Activated CD4-positive, alpha-beta memory T cell treated with anti-CD3 and anti-CD28 coated beads, Interleukin-2, amount 10 ng/mL, durations not matched to agents 7 days and 5 days (primary cell): ENCODE results near the gene RMI1. TPM values are rescaled to one million over a fixed set of nuclear protein-coding genes. Genes with fewer than 3 reads are reported as not detected.

Experiments used
- CTCF ChIA-PET: fragments of 350-600 bp; sonication (Branson Sonifier 250); formaldehyde crosslinking; loops from one replicate; lab custom pipeline; 2021; ENCODE audit warnings: antibody characterized with exemption, inconsistent platforms; lab: Charles Lee
- POLR2A ChIA-PET: fragments of 350-600 bp; sonication (Branson Sonifier 250); formaldehyde crosslinking; loops from one replicate; lab custom pipeline; 2021; ENCODE audit warnings: antibody characterized with exemption; lab: Charles Lee
- DNase-seq: peaks from one replicate; pipeline ENCODE4 v3.0.0-alpha.2; 2020
- H3K27ac Mint-ChIP-seq: one replicate; pipeline ENCODE4 v1.8.0; 2021; ENCODE audit warnings: mild to moderate bottlenecking, mixed read lengths
- H3K27me3 Mint-ChIP-seq: one replicate; pipeline ENCODE4 v1.8.0; 2021; ENCODE audit warnings: mixed read lengths
- H3K36me3 Mint-ChIP-seq: one replicate; pipeline ENCODE4 v1.8.0; 2021; ENCODE audit warnings: low read depth, mixed read lengths
- H3K4me1 Mint-ChIP-seq: one replicate; pipeline ENCODE4 v1.8.0; 2021; ENCODE audit warnings: mixed read lengths
- H3K4me3 Mint-ChIP-seq: one replicate; pipeline ENCODE4 v1.8.0; 2021; ENCODE audit warnings: mild to moderate bottlenecking, mixed read lengths
- H3K9me3 Mint-ChIP-seq: one replicate; pipeline ENCODE4 v1.8.0; 2021; ENCODE audit warnings: mixed read lengths
- total RNA-seq, 2 experiments: library from RNA; stranded (reverse); gene quantifications; one replicate each; pipeline ENCODE4 v1.2.3, GENCODE V29; 2021

The RMI1 gene
- total RNA-seq, 2 experiments from 2014 or later, result 22.1 to 22.4 TPM

- Mint-ChIP-seq H3K27ac (no peak overlapping the region), H3K4me1 (peaks cover 24% of the 10 kb centered on the region), H3K9me3 (peaks cover 4% of the 10 kb centered on the region), H3K27me3 (no peaks in the 10 kb centered on the region), H3K36me3 (peaks cover 57% of the 10 kb centered on the region), H3K4me3 (no peak overlapping the region)
- ChIA-PET POLR2A (no interaction called here), CTCF (no interaction called here)
- DNase-seq, result no peak
These were observed 10.8 kb downstream of the RMI1 start for GRCh38 chr9:83991355-83991754.

GRCh38 chr9:83992407-83992806 is 11.8 kb downstream of the RMI1 start:
- Mint-ChIP-seq H3K36me3 (peaks cover 55% of the 10 kb centered on the region), H3K4me3 (no peak overlapping the region), H3K27me3 (no peaks in the 10 kb centered on the region), H3K9me3 (peaks cover 2% of the 10 kb centered on the region), H3K27ac (no peak overlapping the region), H3K4me1 (peaks cover 17% of the 10 kb centered on the region)
- POLR2A ChIA-PET, result interaction anchor here (1.4 kb wide), 1 partner anchor 12 kb away, joined by 5 read pairs; the partner anchor contains the start of gene HNRNPK
- CTCF ChIA-PET, result no interaction called here
- no peak for DNase-seq

- ChIA-PET POLR2A (interaction anchor here (1.4 kb wide), 1 partner anchor 13 kb away, joined by 5 read pairs; the partner anchor contains the start of gene HNRNPK), CTCF (no interaction called here)
- no peaks in the 10 kb centered on the region for H3K9me3 Mint-ChIP-seq
- H3K27me3 Mint-ChIP-seq, result no peaks in the 10 kb centered on the region
- no peak overlapping the region for H3K4me3 Mint-ChIP-seq
- DNase-seq, result no peak
- peaks cover 15% of the 10 kb centered on the region for H3K4me1 Mint-ChIP-seq
- no peak overlapping the region for H3K27ac Mint-ChIP-seq
- H3K36me3 Mint-ChIP-seq, result peaks cover 50% of the 10 kb centered on the region
These were observed 12.3 kb downstream of the RMI1 start for GRCh38 chr9:83992901-83993300.

GRCh38 chr9:83996126-83996525 is 15.5 kb downstream of the RMI1 start:
- POLR2A ChIA-PET, result interaction anchor here (0.8 kb wide), 1 partner anchor 16 kb away, joined by 3 read pairs; the partner anchor contains the start of gene HNRNPK
- no peak overlapping the region for H3K27ac Mint-ChIP-seq
- peaks cover 15% of the 10 kb centered on the region for H3K4me1 Mint-ChIP-seq
- H3K4me3 Mint-ChIP-seq, result no peak overlapping the region
- peaks cover 31% of the 10 kb centered on the region for H3K36me3 Mint-ChIP-seq
- CTCF ChIA-PET, result interaction anchor here (1.0 kb wide), 1 partner anchor 177 kb away, joined by 3 read pairs; no protein-coding TSS in a partner anchor
- no peaks in the 10 kb centered on the region for H3K9me3 Mint-ChIP-seq
- H3K27me3 Mint-ChIP-seq, result no peaks in the 10 kb centered on the region
- no peak for DNase-seq

DNA sequence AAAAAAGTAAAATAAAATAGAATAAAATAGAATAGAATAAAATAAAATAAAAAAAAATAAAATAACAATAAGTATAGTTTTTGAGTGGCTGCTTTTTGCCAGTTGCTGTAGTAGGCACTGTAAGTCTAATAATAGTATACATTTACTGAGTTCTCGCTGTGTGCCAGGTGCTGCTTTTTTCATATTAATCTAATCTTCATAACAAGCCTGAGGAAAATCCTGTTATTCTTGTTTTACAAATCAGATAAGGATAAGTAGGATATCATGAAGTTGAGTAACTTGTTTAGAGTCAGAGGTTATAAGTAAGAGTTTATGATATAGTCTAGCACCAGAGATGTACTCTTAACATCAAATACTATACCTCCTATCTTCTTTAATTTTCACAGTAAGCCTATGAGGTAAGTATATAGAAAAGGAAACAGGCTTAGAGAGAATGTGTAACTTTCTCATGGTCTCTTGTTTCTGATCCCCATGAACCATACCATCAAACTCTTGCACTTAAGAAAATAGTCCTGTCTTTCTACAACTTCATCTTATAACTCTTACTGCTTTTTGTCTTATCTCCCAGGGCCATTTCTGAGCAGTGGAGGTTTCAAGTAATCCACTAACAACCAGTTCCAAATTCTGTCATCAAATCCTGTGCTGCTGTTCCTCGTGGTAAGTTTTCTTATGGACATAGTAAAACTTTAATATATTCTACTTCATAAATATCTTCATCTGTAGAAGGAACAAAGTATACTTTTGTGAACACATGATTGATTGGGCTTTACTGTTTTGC is 18.7 kb downstream of the RMI1 start:
- H3K4me3 Mint-ChIP-seq, result no peak overlapping the region
- H3K27ac Mint-ChIP-seq, result no peak overlapping the region
- H3K4me1 Mint-ChIP-seq, result peaks cover 24% of the 10 kb centered on the region
- no peak for DNase-seq
- H3K9me3 Mint-ChIP-seq, result no peaks in the 10 kb centered on the region
- peaks cover 34% of the 10 kb centered on the region for H3K36me3 Mint-ChIP-seq
- ChIA-PET POLR2A (no interaction called here), CTCF (no interaction called here)
- no peaks in the 10 kb centered on the region for H3K27me3 Mint-ChIP-seq

DNA sequence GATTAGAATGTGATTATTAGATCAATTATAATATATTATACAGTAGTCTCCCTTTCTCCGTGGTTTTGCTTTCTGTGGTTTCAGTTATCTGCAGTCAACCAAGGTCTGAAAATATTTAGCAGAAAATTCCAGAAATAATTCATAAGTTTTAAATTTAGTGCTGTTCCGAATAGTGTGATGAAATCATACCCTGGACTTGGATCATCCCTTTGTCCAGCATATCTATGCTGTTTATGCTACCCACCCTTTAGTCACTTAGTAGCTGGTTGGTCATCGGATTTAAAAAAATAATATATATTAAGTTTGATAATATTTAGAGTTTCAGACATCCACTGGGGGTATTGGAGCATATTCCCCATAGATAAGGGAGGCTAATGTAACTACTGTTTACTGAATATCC is 19.6 kb downstream of the RMI1 start:
- CTCF ChIA-PET, result no interaction called here
- H3K4me1 Mint-ChIP-seq, result peaks cover 24% of the 10 kb centered on the region

GRCh38 chr9:84001621-84002020 is 21.0 kb downstream of the RMI1 start:
- DNase-seq, result no peak
- peaks cover 17% of the 10 kb centered on the region for H3K4me1 Mint-ChIP-seq
- POLR2A ChIA-PET, result no interaction called here
- H3K9me3 Mint-ChIP-seq, result no peaks in the 10 kb centered on the region
- no peaks in the 10 kb centered on the region for H3K27me3 Mint-ChIP-seq
- CTCF ChIA-PET, result no interaction called here
- peaks cover 34% of the 10 kb centered on the region for H3K36me3 Mint-ChIP-seq
- H3K27ac Mint-ChIP-seq, result no peak overlapping the region
- H3K4me3 Mint-ChIP-seq, result no peak overlapping the region

More for the DNA sequence above, 19.6 kb downstream of the RMI1 start:
- Mint-ChIP-seq H3K27me3 (no peaks in the 10 kb centered on the region), H3K4me3 (no peak overlapping the region), H3K27ac (no peak overlapping the region), H3K36me3 (peaks cover 40% of the 10 kb centered on the region), H3K9me3 (no peaks in the 10 kb centered on the region)
- no peak for DNase-seq
- POLR2A ChIA-PET, result interaction anchor here (1.0 kb wide), 1 partner anchor 20 kb away, joined by 4 read pairs; the partner anchor contains the start of genes HNRNPK and RMI1

DNA sequence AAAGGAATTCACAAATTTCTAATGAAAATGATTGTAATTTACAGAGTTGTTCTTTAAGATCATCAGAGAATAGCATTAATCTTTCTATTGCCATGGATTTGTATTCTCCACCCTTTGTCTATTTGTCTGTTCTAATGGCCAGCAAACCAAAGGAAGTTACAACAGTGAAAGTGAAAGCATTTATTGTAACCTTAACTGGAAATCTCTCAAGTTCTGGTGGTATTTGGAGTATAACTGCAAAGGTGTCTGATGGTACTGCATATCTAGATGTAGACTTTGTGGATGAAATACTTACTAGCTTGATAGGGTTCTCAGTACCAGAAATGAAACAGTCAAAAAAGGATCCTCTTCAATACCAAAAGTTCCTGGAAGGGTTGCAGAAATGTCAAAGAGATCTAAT is 21.7 kb downstream of the RMI1 start:
- no peak for DNase-seq
- POLR2A ChIA-PET, result interaction anchor here (1.5 kb wide), 1 partner anchor 23 kb away, joined by 4 read pairs; no protein-coding TSS in a partner anchor
- H3K27ac Mint-ChIP-seq, result no peak overlapping the region

GRCh38 chr9:84003246-84003645 is 22.6 kb downstream of the RMI1 start:
- no peak for DNase-seq
- Mint-ChIP-seq H3K27me3 (no peaks in the 10 kb centered on the region), H3K36me3 (peaks cover 32% of the 10 kb centered on the region), H3K4me1 (peaks cover 16% of the 10 kb centered on the region), H3K4me3 (no peak overlapping the region), H3K27ac (no peak overlapping the region), H3K9me3 (no peaks in the 10 kb centered on the region)
- ChIA-PET CTCF (interaction anchor here (1.4 kb wide), 3 partner anchors 23 to 258 kb away, joined by 3 to 5 read pairs (median 4); partner anchors contain the start of genes HNRNPK and RMI1), POLR2A (interaction anchor here (1.5 kb wide), 1 partner anchor 24 kb away, joined by 4 read pairs; no protein-coding TSS in a partner anchor)

More for the DNA sequence above, 21.7 kb downstream of the RMI1 start:
- Mint-ChIP-seq H3K27me3 (no peaks in the 10 kb centered on the region), H3K36me3 (peaks cover 32% of the 10 kb centered on the region), H3K9me3 (no peaks in the 10 kb centered on the region), H3K4me1 (peaks cover 16% of the 10 kb centered on the region), H3K4me3 (no peak overlapping the region)
- CTCF ChIA-PET, result interaction anchor here (0.7 to 1.4 kb wide), 3 partner anchors 22 to 259 kb away, joined by 3 to 5 read pairs (median 3); partner anchors contain the start of genes HNRNPK and RMI1

DNA sequence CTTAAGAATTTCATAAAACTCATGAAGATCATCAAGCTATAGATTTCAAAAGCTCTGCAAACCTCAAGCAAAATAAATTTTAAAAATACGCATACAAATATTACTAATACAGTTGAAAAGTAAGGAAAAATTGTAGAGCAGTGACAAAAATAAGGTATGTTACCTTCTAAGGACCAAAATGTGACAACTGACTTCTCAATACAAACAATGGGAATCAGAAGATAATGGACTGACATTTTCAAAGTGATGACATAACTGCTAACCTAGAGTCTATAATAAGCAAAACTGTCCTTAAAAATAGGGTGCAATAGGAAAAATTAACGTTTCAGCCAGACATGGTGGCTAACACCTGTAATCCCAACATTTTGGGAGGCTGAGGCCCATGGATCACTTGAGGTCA is 27.1 kb downstream of the RMI1 start:
- Mint-ChIP-seq H3K9me3 (no peaks in the 10 kb centered on the region), H3K4me1 (no peaks in the 10 kb centered on the region), H3K36me3 (peaks cover 15% of the 10 kb centered on the region), H3K27ac (no peak overlapping the region), H3K27me3 (no peaks in the 10 kb centered on the region), H3K4me3 (no peak overlapping the region)
- POLR2A ChIA-PET, result no interaction called here
- CTCF ChIA-PET, result interaction anchor here (1.1 kb wide), 1 partner anchor 308 kb away, joined by 3 read pairs; no protein-coding TSS in a partner anchor
- no peak for DNase-seq

- POLR2A ChIA-PET, result no interaction called here
- Mint-ChIP-seq H3K4me3 (no peak overlapping the region), H3K27ac (no peak overlapping the region), H3K9me3 (no peaks in the 10 kb centered on the region), H3K36me3 (no peaks in the 10 kb centered on the region), H3K27me3 (peaks cover 9% of the 10 kb centered on the region), H3K4me1 (no peaks in the 10 kb centered on the region)
- DNase-seq, result no peak
- CTCF ChIA-PET, result no interaction called here
These were observed 43.5 kb downstream of the RMI1 start for GRCh38 chr9:84024041-84024575.

GRCh38 chr9:84027201-84027600 is 46.6 kb downstream of the RMI1 start:
- DNase-seq, result no peak
- POLR2A ChIA-PET, result no interaction called here
- CTCF ChIA-PET, result no interaction called here
- Mint-ChIP-seq H3K27me3 (peaks cover 7% of the 10 kb centered on the region), H3K4me1 (no peaks in the 10 kb centered on the region), H3K4me3 (no peak overlapping the region), H3K9me3 (no peaks in the 10 kb centered on the region), H3K27ac (no peak overlapping the region), H3K36me3 (no peaks in the 10 kb centered on the region)

- Mint-ChIP-seq H3K27me3 (peaks cover 18% of the 10 kb centered on the region), H3K27ac (no peak overlapping the region), H3K4me3 (no peak overlapping the region), H3K4me1 (no peaks in the 10 kb centered on the region), H3K9me3 (no peaks in the 10 kb centered on the region), H3K36me3 (no peaks in the 10 kb centered on the region)
- POLR2A ChIA-PET, result no interaction called here
- CTCF ChIA-PET, result no interaction called here
- DNase-seq, result no peak
These were observed 50.9 kb downstream of the RMI1 start for GRCh38 chr9:84031534-84031933.
